NCI-H1930 (cell line): Measurements from ENCODE around the gene SPATA13.
A peak's percentile ranks its signal among the peaks of the same experiment; 100 is the strongest.
"Not testable (repeated sequence)": the region's sequence is repeated elsewhere in the genome, so short reads cannot be mapped to it uniquely, and the experiment has no call there.

Experiments
- DNase-seq, 2 experiments: peaks; one replicate each; lab custom pipeline; 2025; lab: John Stamatoyannopoulos, UW

SPATA13 gene

DNA sequence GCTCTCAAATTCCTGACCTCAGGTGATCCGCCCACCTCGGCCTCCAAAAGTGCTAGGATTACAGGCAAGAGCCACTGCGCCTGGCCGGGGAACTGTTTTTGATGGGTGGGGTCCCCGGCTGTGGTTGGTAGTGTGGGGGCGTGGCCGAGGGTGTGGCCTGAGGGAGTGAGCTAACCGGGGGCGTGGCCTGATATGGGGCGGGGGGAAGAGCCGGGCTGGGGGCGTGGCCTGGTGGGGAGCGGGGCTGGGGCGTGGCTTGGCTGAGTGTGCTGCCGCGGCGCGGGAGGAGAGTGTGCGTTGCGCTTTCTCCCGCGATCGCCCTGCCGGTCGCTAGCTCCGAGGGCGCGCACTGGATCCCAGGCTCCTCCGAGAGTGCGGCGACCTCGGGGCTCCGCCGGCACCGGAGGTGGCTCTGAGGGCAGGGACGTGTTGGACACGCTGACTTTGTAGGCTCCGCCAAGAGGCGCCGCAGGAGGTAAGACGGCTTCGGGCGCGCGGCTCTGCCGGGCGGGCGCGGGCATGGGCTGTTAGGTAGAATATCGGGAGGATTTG is at the start of gene SPATA13:
SPATA13 (plus strand) TSS at position 263 of the 552 bp plus-strand sequence. CDS start 62,210 bp downstream, outside the sequence.
- DNase-seq = peak; percentile 89 to 91

DNA sequence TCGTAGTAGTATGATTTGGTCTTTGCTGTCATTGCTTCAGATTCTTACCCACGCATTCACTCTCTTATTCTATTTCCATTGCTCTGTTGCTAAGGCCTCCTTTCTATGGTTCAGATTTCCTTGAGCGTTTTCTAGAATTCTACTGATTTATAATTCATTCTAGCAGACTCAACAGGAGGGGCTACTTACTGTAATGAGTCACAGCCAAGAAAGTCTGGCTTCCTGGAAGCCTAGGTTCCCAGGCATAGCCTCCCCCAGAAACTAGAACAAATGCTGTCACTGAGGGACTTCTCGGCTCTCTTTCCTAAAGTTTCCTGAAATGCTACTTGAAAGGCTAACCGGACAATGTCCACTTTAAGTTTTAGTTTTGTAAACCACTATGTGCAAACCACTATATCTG is 47.7 kb upstream of the SPATA13 start:
- no peak for DNase-seq

DNA sequence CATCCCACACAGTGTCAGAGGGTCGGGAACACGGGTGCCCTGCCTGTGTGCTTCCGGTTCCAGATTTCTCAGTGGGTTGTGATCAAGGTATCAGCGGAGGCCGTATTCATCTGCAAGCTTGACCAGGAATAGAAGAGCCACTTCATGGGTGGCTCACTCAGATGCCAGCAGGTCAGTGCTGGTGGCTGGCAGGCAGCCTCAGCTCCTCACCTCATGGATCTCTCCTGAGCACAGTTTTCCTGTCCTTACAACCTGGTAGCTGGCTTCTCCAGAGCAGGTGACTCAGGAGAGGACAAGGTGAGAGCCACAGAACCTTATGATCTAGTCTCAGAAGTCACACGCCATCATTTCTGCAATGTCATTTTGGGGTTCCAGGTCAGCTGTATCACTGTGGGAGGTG is 44.8 kb upstream of the SPATA13 start:
- DNase-seq = no peak

DNA sequence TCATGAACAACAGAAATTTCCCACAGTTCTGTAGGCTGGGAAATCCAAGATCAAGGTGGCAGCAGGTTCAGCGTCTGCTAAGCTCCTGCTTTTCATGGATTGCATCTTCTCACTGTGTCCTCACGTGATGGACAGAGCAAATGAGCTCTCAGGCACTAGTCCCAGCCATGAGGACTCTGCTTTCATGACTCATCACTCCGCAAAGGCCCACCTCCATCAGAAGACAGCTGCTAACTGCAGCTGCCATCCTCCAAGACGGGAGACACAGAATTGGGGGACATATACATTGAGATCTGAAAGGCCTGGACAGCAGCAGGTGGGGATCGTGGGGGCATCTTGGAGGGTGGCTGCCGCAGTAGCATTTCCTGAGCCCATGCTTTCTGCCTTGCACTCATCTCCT is 44.4 kb upstream of the SPATA13 start:
- DNase-seq = no peak

DNA sequence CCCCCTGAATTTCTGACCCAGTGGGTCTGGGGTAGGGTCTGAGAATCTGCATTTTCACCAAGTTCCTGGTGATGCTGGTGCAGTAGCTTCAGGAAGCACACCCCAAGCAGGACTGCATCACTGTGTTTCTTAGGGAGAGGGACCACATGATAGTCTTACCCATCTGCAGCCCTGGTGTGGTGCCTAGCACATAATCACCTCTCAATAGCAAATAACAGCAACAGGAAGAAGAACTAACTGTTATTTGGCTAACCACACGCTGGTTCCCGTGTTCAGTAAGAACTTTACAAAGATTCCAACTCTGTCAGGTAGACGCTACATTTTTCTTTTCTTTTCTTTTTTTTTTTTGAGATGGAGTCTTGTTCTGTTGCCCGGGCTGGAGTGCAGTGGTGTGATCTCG is 41.9 kb upstream of the SPATA13 start:
- DNase-seq = no peak

DNA sequence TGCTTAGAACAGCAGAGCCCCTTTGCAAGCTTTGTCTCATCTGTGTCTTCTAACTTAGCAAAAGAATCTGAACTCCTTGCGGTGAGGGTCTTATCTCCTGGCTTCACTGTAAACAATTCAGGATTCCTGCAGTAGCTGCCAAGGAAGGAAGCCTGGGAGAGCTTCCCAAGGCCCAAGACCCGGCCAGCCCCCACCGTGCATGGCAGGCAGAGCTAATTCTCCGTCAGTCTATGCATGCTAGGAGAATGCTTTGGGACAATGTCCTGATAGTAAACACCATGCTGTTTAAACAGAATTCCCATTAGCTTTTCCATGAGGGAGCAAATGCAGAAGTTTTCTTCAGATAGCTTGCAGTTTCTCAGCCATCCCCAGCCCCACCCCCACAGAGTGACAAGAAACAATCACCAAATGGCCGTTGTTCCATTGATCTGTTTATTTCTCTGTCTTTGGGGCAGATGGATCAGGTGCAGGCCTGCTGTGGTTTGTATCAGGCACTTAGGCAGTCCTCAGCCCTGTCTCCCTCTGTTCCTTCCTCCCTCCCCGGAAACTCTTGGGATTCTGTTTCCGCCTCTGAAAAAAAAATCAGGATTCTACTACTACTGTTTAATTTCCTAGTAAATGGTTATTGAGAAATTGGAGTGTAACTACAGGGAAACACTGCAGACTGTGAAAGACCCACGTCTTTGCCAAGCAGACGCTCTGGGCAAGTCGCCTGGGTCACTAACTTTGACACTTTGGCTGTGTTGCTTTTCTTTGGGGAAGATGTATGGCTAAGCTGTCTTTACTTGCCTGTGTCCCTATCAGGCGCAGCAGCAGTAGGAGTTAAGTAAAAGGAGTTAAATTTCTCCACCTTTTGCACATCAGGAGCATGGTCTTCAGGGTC is 40.7 kb upstream of the SPATA13 start:
- no peak for DNase-seq

DNA sequence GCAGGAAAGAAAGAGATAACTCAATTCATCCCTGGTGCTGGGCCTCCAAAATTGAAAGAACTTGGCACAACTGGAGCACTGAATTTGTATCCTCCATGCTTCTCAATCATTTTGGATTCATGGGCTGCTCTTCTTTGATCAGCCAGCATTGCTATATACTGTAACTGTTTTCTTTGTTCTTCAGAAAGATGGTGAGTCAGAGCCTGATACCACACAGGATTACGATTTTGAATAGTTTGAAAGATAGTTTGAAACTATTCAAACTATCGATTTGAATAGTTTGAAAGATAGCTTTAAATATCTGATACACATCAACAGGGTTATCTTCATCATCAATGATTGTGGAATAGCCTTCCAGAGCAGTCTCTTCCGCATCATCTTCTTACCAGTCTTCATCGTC is 38.5 kb upstream of the SPATA13 start:
- not testable (repeated sequence) for DNase-seq

DNA sequence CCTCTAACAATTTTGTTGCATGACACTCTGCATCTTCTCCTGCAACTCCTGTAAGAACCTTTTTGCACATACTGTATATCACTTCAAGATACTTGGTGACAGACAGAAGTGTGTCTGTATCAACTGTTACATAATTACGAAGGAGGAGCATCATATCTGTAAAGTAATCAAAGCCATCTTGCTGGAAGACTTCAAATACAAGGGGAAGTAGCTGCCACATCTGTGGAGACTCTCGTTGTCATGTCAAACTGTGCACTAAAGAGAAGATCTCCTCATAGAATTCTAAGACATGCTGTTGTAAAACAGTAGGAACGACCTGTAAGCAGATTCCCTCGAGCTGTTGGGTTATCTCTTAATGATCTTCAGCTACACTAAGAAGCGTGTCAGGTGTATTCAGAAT is 38.0 kb upstream of the SPATA13 start:
- no peak for DNase-seq

DNA sequence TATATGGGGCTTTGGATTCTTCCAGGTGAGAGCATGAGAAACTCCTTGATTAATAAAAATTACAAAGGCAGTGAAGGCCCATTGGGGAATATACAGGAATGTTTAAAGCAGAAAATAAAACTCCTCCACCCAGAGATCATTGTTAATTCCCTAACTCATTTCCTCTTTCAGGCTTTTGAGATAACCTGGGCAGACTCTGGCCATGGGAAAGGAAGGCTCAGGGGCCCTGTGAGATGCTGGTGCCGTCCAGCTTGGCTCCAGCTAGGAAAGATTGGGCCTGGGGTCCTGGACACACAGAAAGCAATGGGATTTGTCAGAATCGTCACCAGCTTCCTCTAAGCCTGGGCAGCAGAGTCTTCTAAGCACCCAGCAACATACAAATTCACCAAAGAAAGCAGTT is 36.8 kb upstream of the SPATA13 start:
- DNase-seq = no peak

DNA sequence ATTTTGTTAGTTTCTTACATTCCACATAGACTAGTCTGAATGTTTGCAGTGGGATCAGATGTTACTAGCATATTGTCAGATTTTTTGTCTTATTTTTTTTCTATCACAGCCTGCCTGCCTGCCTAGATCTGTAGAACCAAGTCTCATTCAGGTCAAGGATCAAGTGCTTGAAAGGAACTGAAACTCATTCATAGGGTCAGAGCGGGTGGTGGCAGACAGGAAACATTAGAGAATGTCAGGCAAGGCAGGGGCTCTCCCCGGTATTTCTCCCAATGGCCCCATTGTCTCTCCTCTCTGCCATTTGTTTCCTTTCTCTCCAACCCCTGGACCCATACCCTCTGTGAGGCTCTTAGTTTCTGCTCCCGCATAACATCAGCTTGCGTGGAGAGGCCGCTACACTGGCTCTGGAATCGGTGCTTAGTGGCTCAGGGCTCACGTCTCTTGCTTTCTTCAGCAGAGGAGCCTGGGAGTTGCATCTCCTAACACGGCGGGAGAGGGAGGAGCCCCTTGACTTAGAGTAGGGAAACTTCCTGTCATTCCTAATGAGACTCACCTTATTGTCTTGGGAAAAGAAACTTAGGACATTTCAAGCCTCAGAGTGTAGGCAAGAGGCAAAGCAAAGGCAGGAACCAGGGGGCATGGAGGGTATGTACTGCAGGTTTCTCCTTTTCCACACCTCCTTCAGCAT is 35.6 kb upstream of the SPATA13 start:
- no peak for DNase-seq

DNA sequence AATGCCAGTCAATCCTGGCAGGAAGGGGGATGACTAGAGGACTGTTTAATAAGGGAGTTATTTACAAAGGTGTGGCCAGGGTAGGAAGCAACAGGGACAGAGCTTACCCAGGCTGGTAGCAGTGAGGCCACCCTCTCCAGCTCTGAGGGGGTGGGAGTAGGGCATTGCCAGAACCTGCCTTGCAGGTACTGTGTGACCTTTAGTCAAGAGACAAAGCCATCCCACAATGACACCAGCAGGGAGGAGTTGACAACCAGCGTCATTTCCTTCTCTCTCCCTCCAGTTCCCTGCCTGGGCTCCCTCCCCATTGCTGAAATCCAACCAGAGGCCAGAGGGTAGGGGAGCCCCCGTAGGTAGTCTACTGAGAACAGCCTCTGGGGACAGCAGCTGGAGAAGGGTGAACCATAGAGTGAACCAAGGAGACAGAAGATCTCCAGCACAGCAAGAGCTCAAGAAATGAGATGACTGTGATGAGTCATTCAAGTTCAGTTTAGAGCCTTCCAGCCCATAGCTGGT is 33.3 kb upstream of the SPATA13 start:
- DNase-seq = no peak

DNA sequence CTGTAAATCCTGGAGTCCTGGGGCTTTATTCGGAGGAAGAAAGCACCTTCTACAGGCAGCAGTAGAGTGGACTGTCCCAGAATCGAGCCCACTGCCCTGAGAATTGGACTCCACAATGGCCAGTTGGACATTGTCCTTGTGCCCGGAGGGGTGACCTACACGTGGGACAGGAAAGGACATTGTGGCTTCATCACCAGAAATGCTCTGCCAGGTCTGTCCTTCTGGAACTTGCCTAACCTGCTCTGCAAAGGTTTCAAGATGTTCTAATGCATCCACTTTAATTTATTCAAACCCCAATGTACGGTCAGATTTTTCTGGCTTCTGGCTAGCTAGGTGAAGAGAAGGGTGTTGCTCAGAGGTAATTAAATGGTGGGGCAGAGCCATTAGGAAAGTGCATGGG is 32.4 kb upstream of the SPATA13 start:
- no peak for DNase-seq

DNA sequence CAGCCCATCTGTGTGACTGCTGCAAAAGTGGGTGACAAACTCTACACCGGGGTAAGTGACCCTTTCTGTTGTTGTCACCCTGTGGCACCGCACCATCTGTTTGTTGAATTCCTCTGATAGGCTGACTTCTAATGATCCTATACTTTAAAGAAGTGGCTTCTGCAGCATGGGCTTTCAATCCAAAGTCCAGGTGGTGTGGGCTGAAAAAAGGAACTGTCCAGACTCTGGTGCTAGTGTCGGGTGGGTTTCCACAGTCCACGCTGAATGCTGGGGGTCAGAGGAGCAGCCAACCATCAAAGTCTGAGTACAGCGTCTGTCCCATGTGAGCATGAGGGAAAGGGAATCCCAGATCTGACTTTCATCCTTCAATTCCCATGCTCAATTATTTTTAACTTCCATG is 31.6 kb upstream of the SPATA13 start:
- no peak for DNase-seq

DNA sequence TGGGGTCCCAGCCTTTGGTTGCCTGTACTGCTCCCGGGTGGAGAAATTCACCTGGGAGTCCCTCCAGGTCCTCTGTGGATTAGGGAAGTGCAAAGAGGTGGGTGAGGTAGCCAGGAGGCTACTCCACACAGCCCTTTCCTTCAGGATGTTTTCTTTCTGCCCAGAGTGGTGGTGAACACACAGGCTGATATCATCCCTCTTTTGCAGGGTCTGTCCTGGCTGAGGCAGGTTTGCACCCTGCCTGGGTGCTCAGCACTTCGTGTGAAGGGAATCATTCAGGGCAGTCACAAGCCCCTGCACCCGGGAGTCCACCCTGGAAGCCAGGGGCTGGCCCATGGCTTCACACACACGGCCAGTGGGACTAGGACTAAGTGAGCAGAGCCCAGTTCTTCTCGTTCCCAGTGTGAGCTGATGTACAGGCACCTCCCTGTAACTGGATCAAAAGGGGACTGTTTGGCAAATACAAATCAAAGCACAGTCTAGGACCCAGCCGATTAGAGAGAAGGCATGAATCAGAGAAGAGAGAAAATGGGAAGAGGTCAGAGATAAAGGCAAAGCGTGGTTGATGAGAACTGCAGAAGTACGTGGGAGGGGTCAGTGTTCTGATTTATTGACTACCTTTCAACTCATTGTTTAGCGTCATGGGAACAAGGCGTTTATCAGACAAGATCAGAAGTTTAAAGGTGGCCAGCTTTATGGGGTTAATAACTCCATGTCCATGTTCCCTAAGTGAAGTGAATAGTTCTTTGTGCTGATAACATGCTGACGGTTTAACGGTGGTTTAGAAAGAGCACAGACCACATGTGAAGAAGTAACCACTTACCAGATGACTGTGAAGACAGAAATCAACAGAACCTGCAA is 30.4 kb upstream of the SPATA13 start:
- no peak for DNase-seq

DNA sequence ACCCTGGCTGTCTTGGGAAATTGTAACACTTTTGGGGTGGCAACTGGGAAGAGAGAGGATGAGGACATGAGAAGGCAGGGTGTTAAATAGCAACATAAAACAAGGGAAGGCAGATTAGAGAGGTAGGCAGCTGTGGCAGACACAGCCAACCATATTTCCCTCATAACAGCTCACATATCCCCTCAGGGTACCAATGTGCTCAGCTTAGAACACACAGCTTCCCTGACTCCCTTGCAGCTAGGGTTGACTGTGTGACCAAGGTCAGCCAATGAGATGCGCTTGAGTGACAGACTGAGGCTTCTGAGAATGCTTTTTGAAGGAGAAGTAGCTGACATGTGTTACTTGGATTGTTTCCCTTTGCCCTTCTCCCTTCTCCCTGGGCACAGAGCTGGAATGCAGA is 28.8 kb upstream of the SPATA13 start:
- DNase-seq = no peak

DNA sequence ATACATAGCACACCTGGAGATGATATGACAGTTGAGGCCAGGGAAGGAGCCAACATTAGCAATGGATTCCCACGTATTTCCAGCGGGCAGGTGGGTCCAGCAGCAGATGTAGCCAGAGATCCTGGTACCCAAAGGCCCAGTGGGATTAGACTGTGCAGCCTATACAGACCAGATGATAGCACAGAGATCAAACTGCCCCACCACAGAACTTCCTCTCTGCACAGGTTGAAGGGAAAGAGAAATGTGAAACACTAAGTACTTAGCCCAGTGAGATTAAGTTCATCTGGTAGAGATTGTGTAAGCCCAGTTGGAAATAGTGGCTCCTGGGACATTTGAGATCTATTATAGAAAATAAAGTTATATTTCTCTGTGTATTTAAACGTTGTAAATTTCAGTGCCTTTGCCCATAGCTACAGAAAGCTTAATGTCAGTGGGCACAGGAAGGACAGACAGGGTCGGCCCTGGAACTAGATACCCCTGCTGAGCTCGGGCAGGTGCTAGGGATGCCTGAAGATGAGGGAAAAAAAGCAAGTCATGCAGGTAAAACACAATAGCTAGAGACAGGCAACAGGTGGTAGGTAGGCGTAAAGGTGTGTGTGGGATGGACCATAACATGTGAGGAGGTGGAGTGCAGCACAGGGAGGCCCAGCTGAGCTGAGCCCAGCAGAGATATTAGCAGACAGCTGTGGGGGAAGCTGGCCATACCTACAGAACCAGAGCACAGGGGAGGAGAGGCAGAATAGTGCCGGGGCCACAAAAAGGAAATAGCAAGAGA is 27.3 kb upstream of the SPATA13 start:
- no peak for DNase-seq

DNA sequence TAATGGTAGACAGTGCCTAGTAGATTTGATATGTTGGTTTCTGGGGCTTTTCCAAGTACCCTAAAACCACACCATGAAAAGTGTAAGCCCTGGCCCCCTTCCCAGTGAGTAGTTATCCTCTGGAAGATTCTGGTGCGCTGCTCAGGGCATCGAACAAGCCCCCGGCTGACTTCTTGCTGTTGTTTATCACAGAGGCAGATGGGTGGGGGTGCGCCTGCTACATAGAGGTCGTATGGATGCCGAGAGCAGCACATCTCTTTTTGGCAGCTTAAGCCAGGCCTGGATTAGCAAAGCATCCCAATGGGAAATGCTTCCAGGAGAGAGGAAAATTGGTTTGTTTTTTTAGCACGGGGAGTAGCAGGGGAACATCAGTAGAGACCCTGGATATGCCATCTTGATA is 26.3 kb upstream of the SPATA13 start:
- no peak for DNase-seq

DNA sequence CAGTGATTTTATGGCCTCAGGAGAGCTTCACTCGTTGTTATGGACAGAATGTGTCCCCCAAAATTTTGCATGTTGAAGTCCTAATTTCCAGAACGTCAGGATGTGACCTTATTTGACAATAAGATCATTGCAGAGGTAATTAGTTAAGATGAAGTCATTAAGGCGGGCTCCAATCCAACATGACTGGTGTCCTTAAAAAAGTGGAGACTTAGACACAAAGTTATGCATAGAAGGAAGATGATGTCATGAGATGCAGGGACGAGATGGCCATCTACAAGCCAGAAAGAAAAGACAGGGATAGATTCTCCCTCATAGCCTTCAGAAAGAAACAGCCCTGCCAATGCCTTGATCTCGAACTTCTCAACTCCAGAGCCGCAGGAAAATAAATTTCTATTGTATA is 25.8 kb upstream of the SPATA13 start:
- no peak for DNase-seq

DNA sequence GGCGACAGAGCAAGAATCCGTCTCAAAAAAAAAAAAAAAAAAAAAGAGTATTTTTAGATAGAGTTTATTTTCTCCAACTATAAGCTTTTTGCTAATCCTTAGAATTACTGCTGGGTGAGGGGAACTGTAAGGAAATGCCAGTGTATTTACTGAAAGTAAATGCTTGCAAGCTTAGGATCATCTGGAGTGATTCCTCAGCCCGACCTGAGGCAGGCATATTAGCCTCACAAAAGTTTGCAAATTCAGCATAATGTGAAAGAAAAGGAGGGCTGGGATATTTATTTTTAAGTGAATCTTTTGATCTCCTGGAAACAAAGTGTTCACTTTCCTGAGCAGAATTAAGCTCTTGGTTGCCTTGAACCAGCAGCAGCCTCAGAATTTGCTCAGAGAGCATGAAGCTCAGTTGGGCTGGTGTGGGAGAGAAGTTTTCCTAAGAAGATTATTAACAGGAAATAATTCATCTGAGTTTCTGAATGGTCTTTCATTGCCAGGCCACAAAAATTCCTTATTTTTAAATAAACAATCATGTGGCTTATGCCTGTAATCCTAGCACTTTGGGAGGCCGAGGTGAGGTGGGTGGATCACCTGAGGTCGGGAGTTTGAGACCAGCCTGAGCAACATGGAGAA is 24.7 kb upstream of the SPATA13 start:
- no peak for DNase-seq

DNA sequence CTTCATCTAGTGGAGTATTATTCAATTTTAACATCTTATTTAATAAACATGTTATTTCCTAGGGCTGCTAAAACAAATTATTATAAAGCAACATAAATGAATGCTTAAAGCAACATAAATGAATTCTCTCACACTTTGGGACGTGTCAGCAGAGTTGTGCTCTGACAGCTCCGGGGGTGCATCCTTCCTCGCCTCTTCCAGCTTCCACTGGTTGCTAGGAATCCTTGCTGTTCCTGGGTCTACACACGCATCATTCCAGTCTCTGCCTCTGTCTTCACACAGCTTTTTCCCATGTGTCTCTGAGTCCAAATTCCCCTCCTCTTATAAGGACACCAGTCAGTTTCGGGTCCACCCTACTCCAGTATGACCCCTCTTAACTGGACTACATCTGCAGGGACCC is 21.6 kb upstream of the SPATA13 start:
- no peak for DNase-seq
